Uterus (tissue), 2 donors: ENCODE data around the gene COL28A1.

Source experiments
- CTCF ChIP-seq, 4 experiments: fragments of 200-600 bp in 2 of 4; fragments of 450-650 bp in 2 of 4; sonication (generic) in 2 of 4; IDR thresholded peaks; one replicate each; pipeline ENCODE4 v1.5.1; 2016 to 2019; ENCODE audit warnings: antibody characterized with exemption in 4 of 4, mild to moderate bottlenecking in 2 of 4, moderate library complexity in 1 of 4
- POLR2A ChIP-seq, 2 donors: fragments of 450-650 bp; IDR thresholded peaks; one replicate each; pipeline ENCODE4 v1.6.1; 2016; ENCODE audit warnings: antibody characterized with exemption in 2 of 2, mild to moderate bottlenecking in 1 of 2, moderate library complexity in 1 of 2

DNA sequence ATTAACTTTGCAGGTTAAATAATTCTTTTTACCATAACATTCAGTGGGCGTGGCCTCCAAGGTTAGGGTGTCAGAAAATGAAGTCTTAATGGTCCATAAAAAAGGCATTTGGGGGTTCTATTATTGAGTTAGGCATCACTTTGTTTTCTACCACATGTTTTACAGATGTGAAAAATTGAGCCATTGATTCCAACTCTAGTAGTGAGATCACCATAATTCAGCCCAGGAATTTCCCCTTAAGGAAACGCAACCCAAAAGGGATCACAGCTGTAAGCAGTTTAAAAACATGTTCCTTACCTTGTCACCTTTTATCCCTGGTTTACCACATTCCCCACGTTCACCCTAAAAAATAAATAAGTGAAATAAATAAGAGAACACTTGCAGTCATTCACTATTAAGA lies 24.9 kb downstream of the COL28A1 start:
- TF ChIP-seq CTCF (IDR thresholded peaks at IDR 0.05): no peak
- TF ChIP-seq POLR2A (IDR thresholded peaks at IDR 0.05): no peak
